ENCODE results near the gene SETBP1.

SETBP1 gene

GRCh38 chr18:44733069-44733753, 52.5 kb downstream of the SETBP1 start:
- DNase-seq, result peak; percentile 67

- DNase-seq, result no peak
Measured at GRCh38 chr18:44733754-44734465, 53.2 kb downstream of the SETBP1 start.

- no peak for DNase-seq
Measured at GRCh38 chr18:44735096-44735495, 54.4 kb downstream of the SETBP1 start.

GRCh38 chr18:44736664-44737380, 56.1 kb downstream of the SETBP1 start:
- DNase-seq, result no peak

- no peak for DNase-seq
Measured at GRCh38 chr18:44737623-44738022, 56.9 kb downstream of the SETBP1 start.

- DNase-seq, result no peak
Measured at GRCh38 chr18:44740000-44740399, 59.3 kb downstream of the SETBP1 start.

GRCh38 chr18:44741085-44741484, 60.4 kb downstream of the SETBP1 start:
- no peak for DNase-seq

- DNase-seq, result no peak
Measured at GRCh38 chr18:44741511-44741910, 60.8 kb downstream of the SETBP1 start.

GRCh38 chr18:44742126-44742525, 61.4 kb downstream of the SETBP1 start:
- DNase-seq, result no peak

GRCh38 chr18:44742718-44743311, 62.1 kb downstream of the SETBP1 start:
- DNase-seq, result no peak

- no peak for DNase-seq
Measured at GRCh38 chr18:44743631-44744030, 62.9 kb downstream of the SETBP1 start.

GRCh38 chr18:44744161-44745121, 63.8 kb downstream of the SETBP1 start:
- DNase-seq, result no peak

- DNase-seq, result no peak
Measured at GRCh38 chr18:44747157-44747556, 66.5 kb downstream of the SETBP1 start.

GRCh38 chr18:44748582-44748981, 67.9 kb downstream of the SETBP1 start:
- no peak for DNase-seq

- DNase-seq, result no peak
Measured at GRCh38 chr18:44750774-44751173, 70.1 kb downstream of the SETBP1 start.

- no peak for DNase-seq
Measured at GRCh38 chr18:44754567-44754966, 73.9 kb downstream of the SETBP1 start.

- peak; percentile 83 for DNase-seq
Measured at GRCh38 chr18:44758861-44759631, 78.4 kb downstream of the SETBP1 start.

GRCh38 chr18:44759925-44760342, 79.2 kb downstream of the SETBP1 start:
- DNase-seq, result peak; percentile 35

GRCh38 chr18:44761812-44762211, 81.1 kb downstream of the SETBP1 start:
- DNase-seq, result no peak

GRCh38 chr18:44763327-44763726, 82.6 kb downstream of the SETBP1 start:
- DNase-seq, result no peak

GRCh38 chr18:44764863-44765262, 84.2 kb downstream of the SETBP1 start:
- no peak for DNase-seq
